ENCODE measurements around the gene PAN2. TPM values are rescaled to one million over a fixed set of nuclear protein-coding genes. Genes with fewer than 3 reads are reported as not detected.

Gene PAN2
- total RNA-seq, 1 experiment from 2014 or later, result 35.4 TPM

- no peaks in the 10 kb centered on the region for H3K4me1 ChIP-seq (ENCODE audit: insufficient read depth, low read length)
- no peak overlapping the region for H3K27ac Mint-ChIP-seq
- no peak overlapping the region for H2AK5ac ChIP-seq (ENCODE audit: insufficient read length, low read length)
- no peak for DNase-seq
- no peak overlapping the region for H4K5ac ChIP-seq (ENCODE audit: insufficient read length, low read depth, low read length)
- no peak overlapping the region for H3K56ac ChIP-seq (ENCODE audit: insufficient read length, low read depth, low read length)
- H3K9me3 Mint-ChIP-seq, result no peaks in the 10 kb centered on the region
- no peaks in the 10 kb centered on the region for H3K27me3 ChIP-seq (ENCODE audit: insufficient read depth, low read length)
- H3K36me3 Mint-ChIP-seq (ENCODE audit: insufficient read depth in 1 of 3, low read depth in 3 of 3), result peaks cover 6 to 43% (median 34%) of the 10 kb centered on the region in 3 experiments; a peak in 6 of 7 replicates
- H3K4me1 Mint-ChIP-seq, result 0 out of 4 replicates have a peak, but pooled peaks cover 0 to 2% of the 10 kb centered on the region in 2 experiments
- no peaks in the 10 kb centered on the region for H3K79me1 ChIP-seq (ENCODE audit: insufficient read depth, low read depth, low read length, poor library complexity, severe bottlenecking)
- H3K23ac ChIP-seq (ENCODE audit: insufficient read length, low read depth, low read length), result no peak overlapping the region
- no peak overlapping the region for H3K27ac ChIP-seq (ENCODE audit: insufficient read length, low read depth, low read length)
- H3K14ac ChIP-seq (ENCODE audit: insufficient read depth, low read length), result no peak overlapping the region
- no peaks in the 10 kb centered on the region for H3K9me3 ChIP-seq (ENCODE audit: control insufficient read depth, low read depth, low read length)
- TF ChIP-seq, protein P1, sequence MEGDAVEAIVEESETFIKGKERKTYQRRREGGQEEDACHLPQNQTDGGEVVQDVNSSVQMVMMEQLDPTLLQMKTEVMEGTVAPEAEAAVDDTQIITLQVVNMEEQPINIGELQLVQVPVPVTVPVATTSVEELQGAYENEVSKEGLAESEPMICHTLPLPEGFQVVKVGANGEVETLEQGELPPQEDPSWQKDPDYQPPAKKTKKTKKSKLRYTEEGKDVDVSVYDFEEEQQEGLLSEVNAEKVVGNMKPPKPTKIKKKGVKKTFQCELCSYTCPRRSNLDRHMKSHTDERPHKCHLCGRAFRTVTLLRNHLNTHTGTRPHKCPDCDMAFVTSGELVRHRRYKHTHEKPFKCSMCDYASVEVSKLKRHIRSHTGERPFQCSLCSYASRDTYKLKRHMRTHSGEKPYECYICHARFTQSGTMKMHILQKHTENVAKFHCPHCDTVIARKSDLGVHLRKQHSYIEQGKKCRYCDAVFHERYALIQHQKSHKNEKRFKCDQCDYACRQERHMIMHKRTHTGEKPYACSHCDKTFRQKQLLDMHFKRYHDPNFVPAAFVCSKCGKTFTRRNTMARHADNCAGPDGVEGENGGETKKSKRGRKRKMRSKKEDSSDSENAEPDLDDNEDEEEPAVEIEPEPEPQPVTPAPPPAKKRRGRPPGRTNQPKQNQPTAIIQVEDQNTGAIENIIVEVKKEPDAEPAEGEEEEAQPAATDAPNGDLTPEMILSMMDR (conservative IDR thresholded peaks at IDR 0.05), result no peak
- H2BK15ac ChIP-seq (ENCODE audit: low read depth, low read length), result no peak overlapping the region
- H3K4ac ChIP-seq (ENCODE audit: low read depth, low read length), result no peak overlapping the region
- no peak overlapping the region for H3K18ac ChIP-seq (ENCODE audit: insufficient read length, low read depth, low read length)
- H3K23me2 ChIP-seq (ENCODE audit: insufficient read length, low read depth, low read length, poor library complexity, severe bottlenecking), result no peaks in the 10 kb centered on the region
- H3K79me2 ChIP-seq (ENCODE audit: insufficient read depth, low read length), result no peaks in the 10 kb centered on the region
- no peak overlapping the region for H4K8ac ChIP-seq (replicated peaks; ENCODE audit: insufficient read length, low read depth, low read length)
- H2BK12ac ChIP-seq (ENCODE audit: insufficient read length, low read depth, low read length), result no peak overlapping the region
- no peak overlapping the region for H3K4me2 ChIP-seq (ENCODE audit: insufficient read depth, insufficient read length, low read length)
- no peak overlapping the region for H2BK5ac ChIP-seq (ENCODE audit: insufficient read length, low read length)
- no peak overlapping the region for H2BK20ac ChIP-seq (ENCODE audit: low read depth, low read length, poor library complexity, severe bottlenecking)
- no peaks in the 10 kb centered on the region for H3K27me3 Mint-ChIP-seq (ENCODE audit: low read depth)
- WGBS (ENCODE audit: extremely low coverage, insufficient read length, low lambda C conversion rate), result no CpG with 5 or more reads among the region's 2 CpGs
- no peak overlapping the region for H2BK120ac ChIP-seq (ENCODE audit: low read depth, low read length, poor library complexity, severe bottlenecking)
- H4K20me1 ChIP-seq (ENCODE audit: control insufficient read depth, insufficient read depth, insufficient read length), result no peaks in the 10 kb centered on the region
- H3K9ac ChIP-seq (ENCODE audit: extremely low read depth, insufficient read length, low read length), result no peak overlapping the region
- no peak overlapping the region for H4K91ac ChIP-seq (ENCODE audit: insufficient read length, low read depth, low read length)
- no peak overlapping the region for H2AFZ ChIP-seq (ENCODE audit: low read length)
- no peak overlapping the region for H3K4me3 Mint-ChIP-seq
- no peak overlapping the region for H3T11ph ChIP-seq (ENCODE audit: low read length)
These were observed 12.8 kb downstream of the PAN2 start for GRCh38 chr12:56321027-56321426.

Measured in H9 (cell line).